Heart right ventricle (tissue), 16 donors: ENCODE measurements around the gene SCRT2. TPM values are rescaled to one million over a fixed set of nuclear protein-coding genes. Genes with fewer than 3 reads are reported as not detected.
A peak's percentile ranks its signal among the peaks of the same experiment; 100 is the strongest.

Experiments
- ATAC-seq, 8 donors: fragments of 200-7000 bp; cut with Tn5 transposase; one replicate each; pipeline ENCODE4 v1.9.1; 2020; ENCODE audit warnings: mild to moderate bottlenecking in 8 of 8, moderate library complexity in 8 of 8, moderate number of reproducible peaks in 1 of 8
- DNase-seq, 2 donors: peaks; one replicate each; pipeline ENCODE4 v3.0.0-alpha.2; 2020
- H3K27ac ChIP-seq, 10 donors: fragments of 200-600 bp; sonication (generic) in 2 of 10; one replicate each; pipeline versions ENCODE4 v1.5.0 to v1.8.0; 2020 to 2022; ENCODE audit warnings: mild to moderate bottlenecking in 3 of 10
- H3K27me3 ChIP-seq, 7 donors: fragments of 200-600 bp; one replicate each; pipeline ENCODE4 v1.8.0; 2021 to 2022; ENCODE audit warnings: mild to moderate bottlenecking in 2 of 7
- H3K36me3 ChIP-seq, 9 donors: fragments of 200-600 bp; sonication (generic) in 1 of 9; one replicate each; pipeline versions ENCODE4 v1.5.0 to v1.8.0; 2020 to 2022; ENCODE audit warnings: mild to moderate bottlenecking in 2 of 9
- H3K4me1 ChIP-seq, 9 donors: fragments of 200-600 bp; sonication (generic) in 1 of 9; one replicate each; pipeline versions ENCODE4 v1.5.0 to v1.8.0; 2020 to 2022; ENCODE audit warnings: mild to moderate bottlenecking in 4 of 9
- H3K4me3 ChIP-seq, 10 donors: fragments of 200-600 bp; sonication (generic) in 2 of 10; one replicate each; pipeline versions ENCODE4 v1.5.0 to v1.8.0; 2020 to 2022; ENCODE audit warnings: mild to moderate bottlenecking in 7 of 10, moderate library complexity in 2 of 10
- H3K9me3 ChIP-seq, 11 donors: fragments of 200-600 bp in 10 of 11; sonication (generic) in 2 of 11; one replicate each; pipeline versions ENCODE4 v1.5.0 to v1.8.0; 2013 to 2022; ENCODE audit warnings: mild to moderate bottlenecking in 2 of 11, control low read depth in 1 of 11, moderate library complexity in 1 of 11
- CTCF ChIP-seq, 9 donors: fragments of 200-600 bp; sonication (generic) in 2 of 9; IDR thresholded peaks; one replicate each; pipeline versions ENCODE4 v1.5.0 to v1.8.0; 2021 to 2022; ENCODE audit warnings: antibody characterized with exemption in 9 of 9, mild to moderate bottlenecking in 5 of 9, moderate library complexity in 1 of 9
- WGBS, 2 donors: extraction: QIAGEN DNeasy Blood & Tissue Kit; methylation state at CpG; one replicate each; pipeline ENCODE4 v1.1.7; 2013; ENCODE audit warnings: inconsistent platforms in 1 of 2; 5-methylcytosine and 5-hydroxymethylcytosine counted together
- intact Hi-C, 10 donors: fragments of 100-400 bp; cut with DNase I; formaldehyde crosslinking; loops; one replicate each; pipeline versions ENCODE4 v1.11.1 to v1.14.2; 2022
- polyA plus RNA-seq, 2 donors: library from polyadenylated mRNA; stranded (reverse); fragments of 200-250 nt; gene quantifications; one replicate each; pipeline ENCODE4 v1.2.3, GENCODE V29; 2013
- total RNA-seq, 10 donors: library from RNA; stranded (reverse); fragmentation: NEBNext Ultra II Directional in 3 of 10; extraction: Animal tissue kit (Norgen Biotek cat#: 25700) in 3 of 10; gene quantifications; one replicate each; pipeline versions ENCODE4 v1.2.1 to v1.2.4, GENCODE V29; 2021 to 2023
- donor health status: Arrhythmogenic right ventricular cardiomyopathy.
- donor health status: ischemic (EF 13 %, LVEDD 7.1; RV severe dilation, severe dysfunction).
- donor health status: healthy with polysubstance abuse.
- donor health status: DM: no; HTN: yes; CAD: no.
- donor health status: DM: no; HTN: no; CAD: no.
- donor health status: ischemic (EF 25% LVEDD 6.9; RV normal size, moderate dysfunction).
- donor health status: ischemic (EF 25% LVEDD 5.7; RV mildly dilated, moderate dysfunction).
- donor health status: healthy.
- donor health status: DM: yes; HTN: yes; CAD: no.
- donor health status: Ischemic cardiomyopathy.
- donor health status: ischemic (EF 35%, LVEDD 5.7; RV mildly dilated, moderate dysfunction).
- donor health status: nonischemic (EF 11% LVEDD 7.7; RV severe dilation, severe dysfunction).
- donor health status: DM: yes; HTN: yes; CAD: no.
- donor health status: PGD.
- donor health status: ischemic (EF 29% LVEDD 5.4; RV normal size, mild dysfunction).
- donor health status: nonischemic (EF 23%, LVEDD 6.1; RV moderate dilation, normal function).

The SCRT2 gene
- total and polyA plus RNA-seq, 12 donors: not detected

DNA sequence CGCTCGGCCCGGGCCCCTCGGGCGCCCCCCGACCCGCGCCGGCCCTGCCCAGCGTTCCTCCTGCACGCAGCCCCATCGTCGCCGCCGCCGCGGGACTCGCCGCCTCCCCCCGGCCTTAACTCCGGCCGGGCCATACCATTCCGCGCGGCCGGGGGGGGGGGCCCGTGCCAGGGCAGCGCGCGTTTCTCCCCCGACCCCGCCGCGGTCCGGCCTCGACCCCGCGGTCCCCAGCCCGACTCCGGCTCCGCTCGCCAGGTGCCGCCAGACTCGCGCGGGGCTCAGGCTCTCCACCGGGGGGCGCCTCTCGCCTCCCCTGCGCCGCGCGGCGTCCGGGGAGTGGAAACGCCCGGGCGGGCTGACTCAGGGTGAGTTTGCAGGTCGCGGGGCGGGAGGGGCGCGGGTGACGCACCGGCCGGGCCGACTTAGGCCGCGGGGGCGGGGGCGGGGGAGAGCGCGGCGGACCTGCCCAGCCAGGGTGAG is 22.5 kb downstream of the SCRT2 start, which contains the start of gene SRXN1:
Gene SRXN1 (minus strand): TSS at position 91 of the 480 bp plus-strand sequence. CDS start 15 bp downstream, at position 76.
- ATAC-seq (peak; percentile 92 to 96 (median 96)), DNase-seq (peak; percentile 91 to 93)
- Histone ChIP-seq H3K27ac (peak within 1 kb of the TSS; percentile 86 to 98 (median 93)), H3K4me3 (peak within 1 kb of the TSS; percentile 36 to 87 (median 76)), H3K27me3 (no peaks in the 10 kb centered on the region), H3K36me3 (peaks cover 0 to 31% (median 16%) of the 10 kb centered on the region in 9 donors), H3K4me1 (peaks cover 6 to 48% (median 22%) of the 10 kb centered on the region in 9 donors), H3K9me3 (peaks cover 0 to under 1% (median 0%) of the 10 kb centered on the region in 11 donors)
- TF ChIP-seq CTCF (IDR thresholded peaks at IDR 0.05): peak; percentile 39 to 79 (median 70)
- WGBS, 2 donors: 1% methylated on average over 41 to 68 of the region's 74 CpGs
- intact Hi-C loops: loop anchor here in 6 of 10 donors (2.0 to 10.0 kb wide), 5 partner anchors 74 to 298 kb away; no protein-coding TSS in a partner anchor

- 2% methylated on average over 24 to 36 of the region's 36 CpGs for WGBS, 2 donors
- Histone ChIP-seq H3K36me3 (peaks cover 0 to 36% (median 21%) of the 10 kb centered on the region in 9 donors), H3K27me3 (no peaks in the 10 kb centered on the region), H3K27ac (peak overlapping the region; percentile 86 to 98 (median 93)), H3K4me3 (peak overlapping the region; percentile 36 to 87 (median 76)), H3K4me1 (peaks cover 6 to 48% (median 22%) of the 10 kb centered on the region in 9 donors), H3K9me3 (peaks cover 0 to 5% (median 0%) of the 10 kb centered on the region in 11 donors)
- peak in 1 of 2 donors; percentile 35 for DNase-seq
- no peak for TF ChIP-seq CTCF (IDR thresholded peaks at IDR 0.05)
- peak in 6 of 8 donors; percentile 3 to 19 (median 5) for ATAC-seq
- intact Hi-C loops: loop anchor here in 6 of 10 donors (2.0 to 10.0 kb wide), 5 partner anchors 74 to 298 kb away; no protein-coding TSS in a partner anchor
These were observed 22.9 kb downstream of the SCRT2 start for GRCh38 chr20:652615-653109.

GRCh38 chr20:651713-652614 is 23.6 kb downstream of the SCRT2 start:
- Histone ChIP-seq H3K4me1 (peaks cover 6 to 47% (median 22%) of the 10 kb centered on the region in 9 donors), H3K4me3 (peak overlapping the region; percentile 36 to 87 (median 76)), H3K36me3 (peaks cover 0 to 43% (median 28%) of the 10 kb centered on the region in 9 donors), H3K27ac (peak overlapping the region; percentile 86 to 98 (median 93)), H3K27me3 (no peaks in the 10 kb centered on the region), H3K9me3 (peaks cover 0 to 8% (median 0%) of the 10 kb centered on the region in 11 donors)
- no peak for TF ChIP-seq CTCF (IDR thresholded peaks at IDR 0.05)
- intact Hi-C loops: loop anchor here in 6 of 10 donors (2.0 to 10.0 kb wide), 5 partner anchors 75 to 297 kb away; no protein-coding TSS in a partner anchor
- 35 to 41% methylated on average over 20 of the region's 20 CpGs for WGBS, 2 donors
- no peak for DNase-seq
- peak in 6 of 8 donors; percentile 11 to 43 (median 29) for ATAC-seq

GRCh38 chr20:650954-651353 is 24.6 kb downstream of the SCRT2 start:
- 62 to 67% methylated on average over 5 of the region's 5 CpGs for WGBS, 2 donors
- no peak for ATAC-seq
- Histone ChIP-seq H3K4me3 (peak overlapping the region in 1 of 10 donors; percentile 65), H3K27me3 (no peaks in the 10 kb centered on the region), H3K36me3 (peaks cover 0 to 44% (median 28%) of the 10 kb centered on the region in 9 donors), H3K4me1 (peaks cover 10 to 48% (median 31%) of the 10 kb centered on the region in 9 donors), H3K9me3 (peaks cover 0 to 8% (median 0%) of the 10 kb centered on the region in 11 donors), H3K27ac (peak overlapping the region in 5 of 10 donors; percentile 13 to 98 (median 94))
- intact Hi-C loops: loop anchor here in 4 of 10 donors (5.0 to 10.0 kb wide), 3 partner anchors 76 to 296 kb away; no protein-coding TSS in a partner anchor
- TF ChIP-seq CTCF (IDR thresholded peaks at IDR 0.05): peak in 3 of 9 donors; percentile 7 to 27 (median 17)
- no peak for DNase-seq
